HK-2 (cell line): ENCODE results near the gene MAP3K10.

Experiments
- DNase-seq: peaks from one replicate; pipeline ENCODE4 v3.0.0-alpha.2; 2018; ENCODE audit not compliant: unreplicated experiment

Gene MAP3K10

GRCh38 chr19:40174092-40174491 is 17.1 kb upstream of the MAP3K10 start:
- DNase-seq, result no peak

DNA sequence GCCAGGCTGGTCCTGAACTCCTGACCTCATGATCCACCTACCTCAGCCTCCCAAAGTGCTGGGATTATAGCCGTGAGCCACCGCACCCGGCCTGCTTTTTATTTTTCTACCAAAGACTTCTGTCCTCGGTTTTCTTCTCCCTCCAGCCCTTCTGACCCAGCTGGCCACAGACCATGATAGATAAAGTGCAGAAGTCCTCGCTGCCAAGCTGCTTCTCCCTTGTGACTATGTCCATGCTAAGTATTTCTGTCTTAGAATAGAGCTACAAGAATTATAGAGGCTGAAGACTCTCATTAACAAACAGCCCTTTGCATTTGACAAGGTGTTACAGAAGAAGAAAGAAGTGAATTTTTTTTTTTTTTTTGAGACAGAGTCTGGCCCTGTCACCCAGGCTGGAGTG is 15.4 kb upstream of the MAP3K10 start:
- no peak for DNase-seq

DNA sequence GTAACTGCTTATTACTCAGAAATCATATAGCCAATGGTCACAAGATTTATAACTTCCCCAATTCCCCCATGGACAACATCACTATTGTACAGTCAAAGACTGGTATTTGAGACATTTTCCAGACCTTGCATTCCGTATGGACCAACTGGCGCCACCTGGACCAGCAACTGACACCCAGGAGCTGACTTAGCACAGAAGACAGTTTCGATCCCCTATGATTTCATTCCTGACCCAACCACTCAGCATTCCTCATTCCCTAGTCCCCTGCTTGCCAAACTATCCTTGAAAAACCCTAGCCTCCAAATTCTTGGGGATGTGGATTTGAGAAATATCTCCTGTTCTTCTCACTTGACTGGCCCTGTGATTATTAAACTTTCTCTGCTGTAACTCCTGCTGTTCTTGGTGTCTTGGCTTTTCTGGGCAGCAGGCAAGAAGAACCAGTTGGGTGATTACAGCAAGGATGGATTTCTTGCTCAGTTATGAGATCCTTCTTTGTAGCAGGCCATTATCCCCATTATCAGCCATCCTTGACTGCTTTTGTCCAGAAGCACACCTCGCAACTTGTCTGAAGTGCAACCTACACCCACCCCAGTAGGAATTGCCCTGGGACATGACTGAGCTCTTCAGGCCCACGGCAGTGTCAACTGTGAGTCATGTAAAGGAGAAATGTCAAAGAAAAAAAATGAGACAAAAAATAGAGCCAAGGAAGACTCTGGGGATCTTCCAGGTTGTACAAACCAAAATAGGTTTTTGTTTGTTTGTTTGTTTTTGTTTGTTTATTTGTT is 13.7 kb upstream of the MAP3K10 start:
- DNase-seq, result no peak

GRCh38 chr19:40178756-40179155 is 12.5 kb upstream of the MAP3K10 start:
- DNase-seq, result no peak

- DNase-seq, result no peak
Observed at GRCh38 chr19:40184273-40184672, 7.0 kb upstream of the MAP3K10 start.

GRCh38 chr19:40191836-40192646 is 815 bp downstream of the MAP3K10 start:
- DNase-seq, result peak; percentile 46

DNA sequence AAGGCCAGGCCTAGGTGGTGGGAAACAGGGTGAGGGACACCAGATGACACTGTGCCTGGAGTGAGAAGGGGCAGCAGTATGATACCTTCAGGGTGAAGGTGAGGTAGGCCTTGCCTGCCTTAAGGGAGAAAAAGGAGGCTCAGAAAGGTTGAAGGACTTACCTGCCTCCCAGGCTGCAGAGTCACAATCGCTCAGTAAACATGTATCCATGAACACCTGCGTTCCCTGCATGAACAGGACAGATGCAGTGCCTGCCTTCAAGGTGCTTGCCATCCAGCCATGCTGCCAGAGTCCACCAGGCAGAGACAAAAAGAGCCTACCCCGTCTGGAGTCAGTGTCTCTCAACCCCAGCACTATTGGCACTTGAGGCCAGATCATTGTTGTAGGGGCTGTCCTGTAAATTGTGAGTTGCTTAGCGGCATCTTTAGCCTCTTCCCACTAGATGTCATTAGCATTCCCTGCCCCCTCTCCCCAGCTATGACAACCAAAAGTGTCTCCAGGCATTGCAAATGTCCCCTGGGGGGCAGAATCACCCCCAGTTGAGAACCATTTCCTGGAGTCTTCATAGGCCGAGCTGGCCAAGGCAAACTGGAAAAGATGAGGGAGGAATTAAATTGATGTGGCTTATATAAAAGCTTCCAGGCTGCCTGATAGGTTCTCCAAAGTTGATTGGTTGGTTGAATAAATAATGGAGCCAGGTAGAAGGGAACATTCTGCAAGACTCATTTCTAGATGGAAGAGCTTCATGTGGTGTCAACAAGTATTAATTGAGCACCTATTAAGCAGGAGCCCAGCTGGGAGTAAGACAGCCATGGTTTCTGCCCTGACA is 1.7 kb downstream of the MAP3K10 start:
- no peak for DNase-seq

GRCh38 chr19:40193587-40193849 is 2.3 kb downstream of the MAP3K10 start:
- no peak for DNase-seq

DNA sequence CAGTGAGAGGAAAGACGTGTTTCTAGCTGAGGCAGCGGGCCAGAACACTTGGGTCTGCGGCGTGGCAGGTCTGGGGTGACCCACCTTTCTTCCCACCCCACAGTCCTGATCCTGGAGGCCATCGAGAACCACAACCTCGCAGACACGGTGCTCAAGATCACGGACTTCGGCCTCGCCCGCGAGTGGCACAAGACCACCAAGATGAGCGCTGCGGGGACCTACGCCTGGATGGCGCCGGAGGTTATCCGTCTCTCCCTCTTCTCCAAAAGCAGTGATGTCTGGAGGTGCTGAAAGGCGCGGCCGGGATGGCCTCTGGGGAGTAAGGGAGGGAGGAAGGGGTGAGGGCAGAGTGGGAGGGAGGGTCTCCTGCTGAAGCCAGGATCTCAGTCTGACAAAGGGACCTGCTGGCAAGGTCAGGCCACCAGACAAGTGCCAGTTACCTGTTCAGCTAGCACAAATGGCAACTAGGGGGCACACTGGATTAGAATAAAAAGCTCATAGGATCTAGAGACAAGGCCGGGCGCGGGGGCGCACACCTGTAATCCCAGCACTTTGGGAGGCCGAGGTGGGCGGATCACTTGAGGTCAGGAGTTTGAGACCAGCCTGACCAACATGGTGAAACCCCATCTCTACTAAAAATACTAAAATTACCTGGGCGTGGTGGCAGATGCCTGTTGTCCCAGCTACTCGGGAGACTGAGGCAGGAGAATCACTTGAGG is 7.2 kb downstream of the MAP3K10 start:
- DNase-seq, result no peak

DNA sequence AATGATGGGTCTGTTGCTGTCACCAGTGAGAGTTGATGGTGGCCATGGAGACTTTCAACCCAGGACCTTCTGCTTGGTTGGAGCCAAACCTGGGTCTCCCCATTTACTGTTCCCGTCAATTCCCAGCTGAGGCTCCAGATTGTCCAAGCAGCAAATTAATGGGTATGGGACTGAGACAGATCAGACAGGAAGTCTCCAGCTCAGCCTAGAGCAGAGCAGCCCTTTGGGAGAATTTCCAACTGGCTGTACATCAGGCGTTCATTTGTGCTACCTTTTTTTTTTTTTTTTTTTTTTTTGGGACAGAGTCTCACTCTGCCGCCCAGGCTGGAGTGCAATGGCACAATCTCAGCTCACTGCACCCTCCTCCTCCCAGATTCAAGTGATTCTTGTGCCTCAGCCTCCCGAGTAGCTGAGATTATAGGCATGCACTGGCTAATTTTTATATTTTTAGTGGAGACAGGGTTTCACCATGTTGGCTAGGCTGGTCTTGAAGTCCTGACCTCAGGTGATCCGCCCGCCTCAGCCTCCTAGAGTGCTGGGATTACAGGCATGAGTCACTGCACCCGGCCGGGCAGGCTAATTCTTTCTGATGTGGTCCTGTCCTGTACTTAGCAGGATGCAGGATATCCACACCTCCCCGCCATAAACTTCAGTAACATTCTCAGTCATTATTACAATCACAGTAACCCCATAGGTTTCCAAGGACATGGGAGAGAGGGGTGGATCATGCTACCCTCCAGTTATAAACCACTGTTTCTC is 9.3 kb downstream of the MAP3K10 start:
- DNase-seq, result peak; percentile 47

GRCh38 chr19:40204381-40204780 is 13.2 kb downstream of the MAP3K10 start:
- no peak for DNase-seq

DNA sequence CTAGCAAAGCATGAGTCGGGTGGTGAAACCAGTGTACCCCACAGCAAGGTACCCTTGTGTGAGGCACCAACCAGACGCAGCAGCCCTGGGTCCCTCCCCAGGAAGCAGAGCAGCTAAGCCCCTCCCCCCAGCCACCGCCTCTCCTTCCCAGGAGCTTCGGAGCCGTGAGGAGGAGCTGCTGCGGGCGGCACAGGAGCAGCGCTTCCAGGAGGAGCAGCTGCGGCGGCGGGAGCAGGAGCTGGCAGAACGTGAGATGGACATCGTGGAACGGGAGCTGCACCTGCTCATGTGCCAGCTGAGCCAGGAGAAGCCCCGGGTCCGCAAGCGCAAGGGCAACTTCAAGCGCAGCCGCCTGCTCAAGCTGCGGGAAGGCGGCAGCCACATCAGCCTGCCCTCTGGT is 14.5 kb downstream of the MAP3K10 start:
- DNase-seq, result no peak

DNA sequence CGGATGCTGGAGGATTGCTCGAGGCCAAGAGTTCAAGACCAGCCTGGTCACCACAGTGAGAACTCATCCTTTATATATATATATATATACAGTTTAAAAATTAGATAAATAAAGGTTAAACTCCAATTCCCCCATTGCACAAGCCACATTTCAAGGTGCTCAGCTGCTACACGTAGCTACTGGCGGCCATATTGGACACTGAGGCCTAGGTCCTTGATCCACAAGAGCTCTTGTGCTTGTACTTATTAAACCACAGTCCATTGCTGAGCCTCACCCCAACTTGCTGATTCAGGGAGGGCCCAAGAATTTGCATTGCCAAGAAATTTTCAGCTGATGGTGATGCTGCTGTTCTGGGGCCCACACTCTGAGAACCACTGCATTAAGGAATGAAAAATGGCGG is 17.4 kb downstream of the MAP3K10 start:
- no peak for DNase-seq

- no peak for DNase-seq
Observed at GRCh38 chr19:40210889-40211288, 19.7 kb downstream of the MAP3K10 start.

DNA sequence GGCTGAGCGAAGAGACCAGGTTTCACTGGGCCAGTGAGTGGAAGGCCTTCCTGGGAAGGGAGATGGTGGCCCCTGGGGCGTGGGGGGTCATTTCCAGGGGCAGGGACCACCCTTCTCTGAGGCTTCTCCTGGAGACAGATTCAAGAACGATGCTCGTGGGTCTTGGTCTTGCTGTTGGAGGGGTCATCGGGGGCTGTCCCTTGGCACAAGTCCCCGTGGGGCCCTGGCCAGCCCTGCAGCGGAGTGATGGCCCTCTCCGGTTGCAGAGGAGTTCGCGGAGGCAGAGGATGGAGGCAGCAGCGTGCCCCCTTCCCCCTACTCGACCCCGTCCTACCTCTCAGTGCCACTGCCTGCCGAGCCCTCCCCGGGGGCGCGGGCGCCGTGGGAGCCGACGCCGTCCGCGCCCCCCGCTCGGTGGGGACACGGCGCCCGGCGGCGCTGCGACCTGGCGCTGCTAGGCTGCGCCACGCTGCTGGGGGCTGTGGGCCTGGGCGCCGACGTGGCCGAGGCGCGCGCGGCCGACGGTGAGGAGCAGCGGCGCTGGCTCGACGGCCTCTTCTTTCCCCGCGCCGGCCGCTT is 22.1 kb downstream of the MAP3K10 start:
- no peak for DNase-seq

DNA sequence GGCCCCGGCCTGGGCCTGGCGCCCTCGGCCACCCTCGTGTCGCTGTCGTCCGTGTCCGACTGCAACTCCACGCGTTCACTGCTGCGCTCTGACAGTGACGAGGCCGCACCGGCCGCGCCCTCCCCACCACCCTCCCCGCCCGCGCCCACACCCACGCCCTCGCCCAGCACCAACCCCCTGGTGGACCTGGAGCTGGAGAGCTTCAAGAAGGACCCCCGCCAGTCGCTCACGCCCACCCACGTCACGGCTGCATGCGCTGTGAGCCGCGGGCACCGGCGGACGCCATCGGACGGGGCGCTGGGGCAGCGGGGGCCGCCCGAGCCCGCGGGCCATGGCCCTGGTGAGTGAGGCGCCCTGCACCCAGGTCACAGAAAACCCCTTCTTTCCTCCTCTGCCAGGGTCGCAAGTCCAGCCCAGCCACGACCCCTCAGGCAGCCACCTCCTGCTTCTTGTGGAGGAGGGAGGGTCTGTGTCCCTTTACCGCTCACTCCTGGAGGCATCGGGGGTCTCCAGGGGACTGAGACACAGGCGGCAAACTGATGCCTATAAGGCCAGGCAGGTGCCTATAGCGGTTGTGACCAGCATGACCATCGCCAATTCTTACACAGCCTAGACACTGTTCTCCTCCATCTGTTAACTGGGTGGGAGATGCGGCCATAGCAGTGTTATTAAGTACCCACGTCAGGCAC is 22.8 kb downstream of the MAP3K10 start:
- DNase-seq, result no peak

DNA sequence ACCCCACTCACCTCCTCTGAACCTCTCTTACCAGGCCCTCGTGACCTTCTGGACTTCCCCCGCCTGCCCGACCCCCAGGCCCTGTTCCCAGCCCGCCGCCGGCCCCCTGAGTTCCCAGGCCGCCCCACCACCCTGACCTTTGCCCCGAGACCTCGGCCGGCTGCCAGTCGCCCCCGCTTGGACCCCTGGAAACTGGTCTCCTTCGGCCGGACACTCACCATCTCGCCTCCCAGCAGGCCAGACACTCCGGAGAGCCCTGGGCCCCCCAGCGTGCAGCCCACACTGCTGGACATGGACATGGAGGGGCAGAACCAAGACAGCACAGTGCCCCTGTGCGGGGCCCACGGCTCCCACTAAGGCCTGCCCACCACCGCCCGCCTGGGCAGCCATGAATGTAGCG is 23.7 kb downstream of the MAP3K10 start:
- DNase-seq, result no peak

DNA sequence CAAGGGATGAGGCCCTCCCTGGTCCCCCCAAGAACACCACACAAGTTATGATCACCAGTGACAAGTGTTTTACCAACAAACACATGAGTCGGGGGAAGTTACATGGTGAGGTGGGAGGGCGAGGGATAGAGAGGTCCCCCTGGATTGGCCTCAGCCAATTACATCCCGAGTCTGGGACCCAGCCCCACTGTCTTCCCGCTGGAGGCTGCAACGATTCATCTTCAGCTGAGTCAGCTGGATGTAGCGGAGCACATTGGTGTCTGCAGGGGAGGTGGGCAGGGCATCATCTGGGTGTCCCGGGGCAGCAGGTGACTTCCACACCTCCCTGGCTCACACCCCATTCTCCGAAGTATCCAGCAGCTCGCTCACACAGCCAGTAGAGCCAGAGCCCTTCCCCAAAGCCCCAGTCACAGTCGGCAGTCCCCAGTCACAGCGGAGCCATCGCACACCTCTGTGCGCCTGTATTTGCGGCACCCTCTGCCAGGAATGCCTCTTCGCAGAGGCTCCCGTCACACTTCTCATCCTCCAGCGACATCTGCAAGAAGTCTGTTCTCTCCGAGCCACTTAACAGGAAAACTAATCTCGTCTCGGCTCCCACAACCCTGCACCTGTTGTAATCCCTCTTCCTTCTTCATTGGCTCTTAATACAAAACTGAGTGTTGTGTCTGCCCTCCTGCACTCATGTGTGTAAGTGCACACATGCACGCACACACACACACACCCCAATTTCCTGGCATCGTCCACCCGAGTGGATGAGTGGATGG is 25.0 kb downstream of the MAP3K10 start:
- DNase-seq, result no peak

DNA sequence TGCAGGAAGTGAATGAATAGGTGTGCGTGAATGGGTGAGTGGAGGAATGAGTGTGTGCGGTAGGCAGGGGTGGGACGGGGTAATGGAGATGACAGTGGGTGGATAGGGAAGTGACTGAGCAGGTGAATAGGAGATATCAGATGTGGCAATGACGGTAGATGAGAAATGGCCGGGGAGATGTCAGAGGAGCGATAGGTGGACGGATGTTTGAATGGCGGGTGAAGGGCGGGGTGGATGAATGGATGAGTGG is 25.5 kb downstream of the MAP3K10 start:
- no peak for DNase-seq
